Activated T-cell treated with anti-CD3 and anti-CD28 coated beads, Interleukin-2, amount 50 U/mL, for 1 hour (primary cell): ENCODE measurements around the gene GDPD5.
A peak's percentile ranks its signal among the peaks of the same experiment; 100 is the strongest.

Source experiments
- DNase-seq: peaks from one replicate; pipeline ENCODE4 v3.0.0-alpha.2; 2020

GDPD5 gene

DNA sequence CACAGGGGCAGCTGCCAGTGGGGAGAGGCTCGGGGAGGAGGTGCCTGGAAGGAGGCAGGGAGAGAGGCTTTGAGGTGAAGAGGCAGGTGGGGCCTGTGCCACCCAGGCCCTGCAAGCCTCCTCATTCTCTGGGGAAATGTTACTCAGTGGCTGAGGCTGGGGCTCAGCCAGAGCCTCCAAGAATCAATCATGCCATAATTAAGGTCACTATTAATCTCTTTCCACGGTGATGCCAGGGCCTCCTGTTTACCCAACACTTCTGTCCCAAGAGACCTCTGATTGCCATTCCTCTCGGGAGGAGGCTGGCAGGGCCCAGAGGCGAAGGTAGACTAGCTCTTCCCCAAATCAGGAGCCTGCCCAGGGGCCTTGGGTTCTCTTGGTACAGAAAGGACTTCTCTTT is 38.4 kb downstream of the GDPD5 start:
- no peak for DNase-seq

DNA sequence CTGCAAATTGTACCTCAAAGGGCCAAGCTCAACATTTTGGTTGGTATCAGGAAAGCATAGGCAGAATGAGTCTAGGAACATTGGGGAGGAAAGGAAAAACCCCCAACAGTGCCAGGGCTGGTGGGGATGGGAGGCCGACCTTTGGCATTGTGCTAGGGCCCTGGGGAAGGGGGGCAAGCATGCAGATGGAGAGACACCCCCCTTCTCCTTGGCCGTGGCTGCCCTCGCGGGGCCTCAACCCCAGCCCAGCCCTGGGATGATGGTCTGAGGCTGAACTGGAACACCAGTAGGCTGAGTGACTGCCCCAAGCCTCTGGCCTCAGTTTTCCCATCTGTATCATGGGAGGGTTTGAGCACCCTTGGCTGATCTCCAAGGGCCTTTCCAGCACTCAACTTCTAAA is 40.0 kb downstream of the GDPD5 start:
- DNase-seq, result no peak

DNA sequence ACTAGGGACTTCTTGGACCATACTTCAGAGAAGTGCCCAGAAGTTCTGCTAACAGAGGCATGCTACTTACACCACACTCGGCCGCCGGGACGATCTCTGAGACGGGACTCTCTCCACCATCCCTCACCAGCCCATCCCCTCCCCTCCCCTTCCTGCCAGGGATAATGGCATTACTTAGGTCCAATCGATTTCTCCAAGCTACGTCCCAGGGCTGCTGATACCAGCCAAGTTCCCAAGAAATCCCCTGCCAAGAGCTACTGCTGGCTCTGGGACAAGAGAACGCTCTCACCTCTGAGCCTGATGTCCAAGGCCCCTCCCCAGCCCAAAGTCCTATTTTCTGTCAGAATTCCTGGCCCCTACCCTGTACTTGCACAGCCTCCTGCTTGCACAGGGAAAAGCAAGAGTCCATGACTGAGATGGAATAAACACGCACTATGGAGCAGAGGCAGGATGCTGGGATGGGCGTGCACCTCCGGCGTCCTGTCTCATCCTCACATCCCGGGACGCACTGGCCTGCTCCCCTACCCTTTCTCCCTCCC is 42.7 kb downstream of the GDPD5 start:
- DNase-seq, result no peak

DNA sequence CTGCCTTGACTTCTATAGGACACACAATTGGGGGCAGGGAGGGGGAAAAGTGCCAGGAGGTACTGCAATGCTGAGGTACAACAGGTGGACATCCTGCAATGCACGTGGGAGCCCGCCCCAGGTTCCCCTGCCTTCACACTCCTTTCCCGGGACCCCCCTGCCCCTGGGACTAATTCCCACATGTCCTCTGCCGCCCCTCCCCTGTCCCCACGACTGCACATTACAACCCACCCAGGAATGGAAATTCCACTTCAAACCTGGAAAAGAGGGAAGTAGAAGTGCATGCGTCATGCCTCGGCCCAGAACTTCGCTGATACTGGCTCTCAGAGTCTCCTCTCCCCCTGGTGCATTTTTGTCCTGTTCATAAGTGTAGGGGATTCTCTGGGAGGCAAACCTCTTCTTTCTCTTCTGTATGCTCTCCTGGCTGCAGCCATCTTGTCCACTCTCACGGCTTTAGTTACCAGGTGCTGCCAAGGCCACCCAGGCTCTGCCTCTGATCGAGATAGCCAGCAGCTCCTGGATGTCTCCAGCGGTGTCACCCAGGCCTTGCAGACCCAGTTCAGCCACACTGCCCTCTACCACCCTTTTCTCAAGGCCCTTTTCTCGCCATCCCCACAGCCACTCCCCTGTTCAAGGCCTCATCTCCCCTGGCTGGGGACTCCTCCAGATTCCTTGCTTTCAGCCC is 43.7 kb downstream of the GDPD5 start:
- DNase-seq, result no peak

DNA sequence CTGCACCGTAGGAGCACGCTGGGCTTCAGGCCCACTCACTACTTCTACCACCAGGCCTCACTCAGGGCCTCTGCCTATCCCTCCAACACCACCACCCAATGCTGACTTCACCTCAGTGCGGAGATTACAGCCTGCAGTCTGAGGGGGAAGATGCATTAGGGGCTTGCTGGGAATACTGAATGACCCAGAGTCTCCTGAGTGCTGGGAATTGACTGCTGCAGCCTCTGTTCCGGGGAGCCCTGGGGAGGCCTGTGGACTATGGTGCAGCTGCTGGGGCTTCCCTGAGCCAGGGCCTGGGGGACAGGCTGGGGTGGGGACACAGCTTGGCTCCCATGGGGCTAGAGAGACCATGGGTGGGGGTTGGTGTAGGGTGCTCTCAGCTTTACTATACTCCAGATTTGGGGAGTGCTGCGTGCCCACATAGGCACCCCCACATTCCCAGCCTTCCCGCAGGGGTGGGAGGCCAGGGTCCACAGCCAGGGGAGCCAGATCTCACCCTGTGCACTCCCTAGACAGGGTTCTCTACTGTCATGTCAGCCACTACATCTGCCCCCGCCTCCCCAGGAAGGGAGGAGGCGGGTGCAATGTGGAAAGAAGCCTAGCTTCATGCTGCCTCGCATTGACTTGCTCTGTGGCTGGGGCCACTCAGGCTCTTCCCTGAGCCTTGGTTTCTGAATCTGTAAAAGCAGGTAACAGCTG is 44.4 kb downstream of the GDPD5 start:
- no peak for DNase-seq

DNA sequence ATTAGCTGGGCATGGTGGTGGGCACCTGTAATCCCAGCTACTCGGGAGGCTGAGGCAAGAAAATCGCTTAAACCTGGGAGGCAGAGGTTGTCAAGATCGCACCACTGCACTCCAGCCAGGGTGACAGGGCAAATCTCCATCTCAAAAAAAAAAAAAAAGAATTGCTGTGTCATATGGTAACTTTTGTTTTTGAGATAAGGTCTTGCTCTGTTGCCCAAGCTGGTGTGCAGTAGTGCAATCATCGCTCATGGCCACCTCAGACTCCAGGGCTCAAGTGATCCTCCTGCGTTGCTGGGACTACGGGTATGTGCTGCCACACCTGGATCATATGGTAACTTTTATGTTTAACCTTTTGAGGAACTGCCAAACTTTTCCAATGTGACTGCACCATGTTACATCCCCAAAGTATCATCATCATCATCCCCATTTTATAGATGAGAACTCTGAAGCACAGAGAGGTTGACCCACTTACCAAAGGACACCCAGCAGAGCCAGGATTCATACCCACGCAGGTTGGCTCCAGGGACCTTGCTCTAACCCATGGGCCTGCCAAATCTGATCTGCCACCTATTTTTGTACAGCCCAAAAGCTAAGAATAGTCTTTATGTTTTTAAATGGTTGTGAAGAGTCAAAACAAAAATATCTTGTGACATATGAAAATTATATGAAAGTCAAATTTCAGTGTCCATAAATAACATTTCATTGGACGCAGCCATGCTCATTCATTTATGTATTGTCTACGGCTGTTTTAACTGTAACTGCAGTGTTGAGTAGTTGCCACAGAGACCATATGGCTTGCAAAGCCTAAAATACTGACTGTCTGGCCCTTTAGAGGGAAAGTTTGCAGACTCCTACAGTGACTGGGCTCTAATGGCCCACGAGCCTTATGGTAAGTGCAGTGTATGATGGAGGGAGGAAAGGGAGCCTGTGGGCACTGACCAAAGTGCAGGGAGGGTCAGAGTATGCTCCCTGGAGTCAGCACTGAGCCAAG is 45.3 kb downstream of the GDPD5 start:
- no peak for DNase-seq

DNA sequence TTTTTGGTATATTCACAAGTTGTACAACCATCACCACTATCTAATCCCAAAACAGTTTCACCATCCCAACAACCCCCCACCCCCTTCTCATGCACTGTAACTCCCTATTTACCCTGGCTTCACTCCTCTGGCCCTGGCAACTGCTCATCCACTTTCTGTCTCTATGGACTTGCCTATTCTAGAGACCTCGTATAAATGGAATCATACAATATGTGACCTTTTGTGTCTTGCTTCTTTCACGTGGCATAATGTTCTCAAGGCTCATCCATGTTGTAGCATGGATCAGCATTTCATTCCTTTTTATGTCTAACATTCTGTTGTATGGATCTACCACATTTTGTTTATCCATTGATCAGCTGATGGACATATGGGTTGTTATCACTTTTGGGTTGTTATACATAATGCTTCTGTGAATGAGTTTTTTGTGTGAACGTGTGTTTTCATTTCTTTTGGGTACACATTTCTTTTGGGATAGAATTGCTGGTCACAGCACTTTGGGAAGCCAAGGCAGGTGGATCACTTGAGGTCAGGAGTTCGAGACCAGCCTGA is 46.1 kb downstream of the GDPD5 start:
- no peak for DNase-seq

DNA sequence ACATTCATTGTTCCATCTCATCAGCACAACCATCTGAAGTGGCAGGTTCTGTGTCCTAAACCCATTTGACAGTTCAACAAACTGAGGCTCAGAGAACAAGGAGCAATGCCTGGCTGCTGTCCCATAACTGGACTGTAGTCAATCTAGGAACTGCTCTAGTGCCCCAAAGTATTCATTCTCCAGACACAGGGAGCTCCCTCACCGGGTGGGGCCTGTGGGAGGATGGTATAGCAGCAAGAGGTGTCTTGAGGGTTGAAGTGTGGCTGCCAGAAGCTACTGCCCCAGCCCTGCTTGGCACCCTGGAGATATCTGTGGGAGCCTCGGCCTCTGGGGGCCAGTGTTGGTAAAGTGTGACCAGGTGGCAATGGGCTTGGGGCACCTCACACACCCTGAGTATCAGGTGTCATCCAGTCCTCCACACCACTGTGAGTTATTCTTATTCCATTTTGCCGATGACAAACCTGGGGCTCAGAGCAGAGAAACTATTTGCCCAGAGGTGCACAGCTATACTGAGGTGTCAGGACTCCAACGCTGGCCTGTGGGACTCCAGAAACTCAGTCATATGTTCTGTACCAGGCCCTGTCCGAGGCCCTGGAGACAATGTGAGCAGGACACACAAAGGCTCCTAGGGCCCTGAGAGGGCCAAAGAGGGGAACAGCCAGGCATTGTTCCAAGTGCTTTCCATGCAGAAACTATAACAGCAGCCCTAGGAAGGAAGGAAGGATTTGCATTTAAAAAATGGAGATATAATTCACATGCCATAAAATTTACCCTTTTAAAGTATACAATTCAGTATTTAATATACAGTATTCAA is 46.8 kb downstream of the GDPD5 start:
- no peak for DNase-seq

DNA sequence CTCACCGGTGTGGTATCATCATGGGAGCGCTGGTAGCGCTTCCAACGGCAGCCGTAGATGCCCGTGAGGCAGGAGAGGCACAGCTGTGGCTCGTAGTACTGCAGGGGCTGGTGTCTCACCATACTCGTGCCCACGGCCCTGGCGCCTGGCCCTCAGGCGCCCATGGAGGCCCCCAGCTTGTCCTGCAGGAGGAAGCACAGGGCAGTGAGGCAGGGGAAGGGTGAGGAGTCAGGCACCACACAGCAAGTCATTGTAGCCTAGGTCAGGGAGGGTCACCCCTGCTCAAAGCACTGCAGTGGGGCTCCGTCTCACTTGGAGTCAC is 48.2 kb downstream of the GDPD5 start:
- DNase-seq, result no peak

DNA sequence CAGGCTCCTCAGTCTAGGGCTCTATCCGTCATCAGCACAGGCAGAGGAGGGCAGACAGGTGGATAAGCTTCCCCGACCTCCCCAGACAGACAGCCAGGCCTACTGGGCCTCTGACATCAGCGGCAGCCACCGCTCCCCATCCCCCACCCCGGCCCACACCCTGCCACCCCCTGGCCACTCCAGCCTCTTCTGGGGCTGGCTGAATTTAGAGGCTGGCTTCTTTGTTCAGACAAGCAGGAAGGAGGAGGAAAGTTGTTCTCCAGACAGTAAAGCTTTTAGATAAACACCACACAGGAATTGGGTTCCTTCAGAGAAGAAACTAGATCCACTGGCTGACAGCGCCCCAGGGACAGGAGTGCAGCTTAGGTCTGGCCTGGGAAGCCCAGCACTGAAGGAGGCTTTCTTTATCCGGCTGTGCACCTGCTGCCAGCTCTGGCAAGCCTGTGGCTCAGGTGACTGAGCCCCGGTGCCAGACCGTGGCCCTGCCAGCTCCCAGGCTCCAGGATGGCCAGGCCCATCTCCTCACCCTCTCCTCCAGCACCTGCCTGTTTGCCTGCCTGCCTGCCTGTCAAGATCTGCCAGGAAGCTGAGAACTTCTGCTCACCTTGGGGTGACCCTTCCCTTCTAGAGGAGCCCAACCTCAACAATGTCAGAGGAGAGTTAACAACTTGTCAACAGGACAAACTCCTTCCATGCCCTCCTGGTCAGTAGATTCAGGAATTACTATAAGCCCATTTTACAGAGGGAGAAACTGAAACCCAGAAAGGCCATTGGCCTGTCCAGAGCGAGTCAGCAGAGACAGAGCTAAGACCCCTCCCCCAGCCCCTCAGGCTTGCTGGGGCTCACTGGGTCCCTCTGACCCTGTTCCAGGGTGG is 48.8 kb downstream of the GDPD5 start:
- DNase-seq, result no peak

DNA sequence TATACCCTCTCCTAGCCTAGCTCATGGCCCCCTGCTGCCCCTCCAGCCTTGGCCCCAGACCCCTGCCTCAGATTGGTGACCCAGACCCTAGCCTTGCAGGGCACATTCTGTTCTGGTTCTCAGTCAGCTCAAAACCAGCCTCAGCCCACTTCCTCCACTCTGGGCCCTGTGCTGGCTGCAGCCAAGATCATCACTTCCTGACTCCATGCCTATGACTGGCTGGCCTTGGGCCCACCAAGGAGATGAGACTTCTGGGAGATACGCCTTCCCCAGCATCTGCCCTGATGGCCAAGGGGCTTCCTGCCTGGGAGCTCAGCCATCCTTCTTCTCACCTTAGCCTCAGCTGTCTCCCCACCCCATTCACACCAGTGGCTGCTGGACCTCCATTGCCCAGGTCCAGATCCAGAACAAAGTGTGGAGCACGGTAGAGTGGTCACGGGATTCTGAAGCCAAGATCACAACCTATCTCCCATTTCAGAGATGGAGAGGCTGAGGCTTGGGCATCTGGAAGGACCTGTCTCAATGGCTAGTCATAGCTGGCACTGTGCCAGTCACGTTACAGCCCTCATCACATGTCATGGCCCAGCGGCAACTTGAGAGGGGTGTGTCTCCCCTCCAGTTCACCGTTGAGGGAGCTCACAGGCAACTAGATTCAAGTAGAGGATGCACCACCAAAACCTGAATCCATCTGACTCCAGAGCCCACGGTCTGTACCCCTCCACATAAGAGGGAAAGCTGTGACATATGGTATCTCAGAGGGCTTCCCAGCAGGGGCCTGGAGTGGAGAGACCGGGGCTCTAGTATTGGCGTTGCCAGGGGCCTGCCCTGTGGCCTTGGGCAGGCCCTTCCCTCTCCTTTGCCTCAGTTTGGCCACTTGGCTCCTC is 49.7 kb downstream of the GDPD5 start:
- no peak for DNase-seq

DNA sequence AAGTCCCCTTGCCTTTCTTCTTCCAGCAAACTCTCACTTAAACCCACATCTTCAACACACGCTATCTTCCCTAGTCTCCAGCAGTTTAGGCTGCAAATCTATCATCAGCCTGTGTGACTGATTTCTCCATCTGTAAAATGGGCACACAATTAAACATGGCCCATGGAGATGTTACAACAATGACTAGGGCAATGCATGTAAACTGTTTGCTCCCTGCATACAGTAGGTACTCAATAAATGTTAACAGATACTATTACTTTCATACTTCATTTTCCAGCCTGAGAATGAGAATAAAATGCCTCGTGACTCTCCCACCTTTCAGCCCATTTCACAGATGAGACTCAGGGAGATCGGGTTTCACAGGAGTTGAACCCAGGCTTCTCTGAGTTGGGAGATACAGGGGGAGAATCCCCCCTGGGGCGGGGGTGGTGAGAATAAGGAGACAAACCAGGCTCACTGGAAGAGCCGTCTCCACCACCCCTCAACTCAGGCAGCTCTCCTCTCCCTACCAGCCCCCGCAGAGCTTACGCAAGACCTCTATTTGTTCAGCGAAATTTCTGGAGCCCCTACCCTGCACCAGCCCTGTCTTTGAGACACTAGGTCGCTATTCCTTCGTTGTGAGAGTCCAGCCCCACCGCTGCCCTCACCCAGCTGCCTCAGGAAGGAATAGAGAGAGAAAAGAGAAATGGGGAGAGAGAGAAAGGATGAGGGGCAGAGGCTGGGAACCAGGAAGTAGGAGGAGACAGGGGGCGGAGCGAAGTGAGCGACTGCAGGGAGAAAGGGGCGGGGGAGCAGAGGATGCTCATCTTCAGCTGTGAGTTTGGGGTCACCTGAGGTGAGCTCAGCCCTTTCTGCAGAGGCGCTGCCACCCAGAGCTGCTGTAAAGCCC is 50.6 kb downstream of the GDPD5 start:
- peak; percentile 58 for DNase-seq

DNA sequence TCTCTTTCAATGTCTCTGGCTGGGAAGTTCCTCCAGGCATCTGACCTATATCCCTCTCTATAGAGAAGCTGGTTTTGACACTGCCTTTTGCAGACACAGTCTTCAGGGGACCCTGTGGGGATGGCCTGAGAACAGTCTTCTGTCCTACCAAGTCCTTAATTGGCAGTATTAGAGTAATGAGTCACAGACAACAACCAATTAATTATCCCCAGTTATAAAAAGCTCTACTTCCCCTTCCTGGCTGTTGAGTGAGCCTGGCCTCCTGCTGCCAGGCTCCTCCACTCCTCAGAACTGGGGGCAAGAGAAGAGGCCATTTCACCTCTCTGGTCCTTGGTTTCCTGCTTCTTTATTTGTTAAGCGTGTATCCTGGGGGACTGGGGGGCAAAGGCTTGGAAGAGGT is 51.5 kb downstream of the GDPD5 start:
- no peak for DNase-seq

DNA sequence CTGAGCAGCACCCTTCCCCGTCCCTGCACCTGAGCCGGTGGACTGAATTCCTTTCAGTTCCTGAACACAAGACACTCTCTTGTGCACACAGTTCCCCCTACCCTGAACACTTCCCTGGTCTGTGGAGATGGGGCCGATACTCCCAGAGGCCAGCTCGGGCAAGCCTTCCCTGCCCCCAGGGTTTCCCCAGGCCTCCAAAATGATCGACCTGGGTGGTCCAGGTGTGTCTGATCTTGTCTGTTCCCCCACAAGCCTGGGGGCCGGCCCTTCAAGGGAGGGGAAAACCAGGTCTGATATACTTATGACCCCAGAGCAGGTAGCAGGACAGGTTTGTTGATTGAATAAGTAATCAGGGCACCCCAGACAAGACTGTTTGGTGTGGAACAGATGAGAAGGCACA is 52.1 kb downstream of the GDPD5 start:
- no peak for DNase-seq

DNA sequence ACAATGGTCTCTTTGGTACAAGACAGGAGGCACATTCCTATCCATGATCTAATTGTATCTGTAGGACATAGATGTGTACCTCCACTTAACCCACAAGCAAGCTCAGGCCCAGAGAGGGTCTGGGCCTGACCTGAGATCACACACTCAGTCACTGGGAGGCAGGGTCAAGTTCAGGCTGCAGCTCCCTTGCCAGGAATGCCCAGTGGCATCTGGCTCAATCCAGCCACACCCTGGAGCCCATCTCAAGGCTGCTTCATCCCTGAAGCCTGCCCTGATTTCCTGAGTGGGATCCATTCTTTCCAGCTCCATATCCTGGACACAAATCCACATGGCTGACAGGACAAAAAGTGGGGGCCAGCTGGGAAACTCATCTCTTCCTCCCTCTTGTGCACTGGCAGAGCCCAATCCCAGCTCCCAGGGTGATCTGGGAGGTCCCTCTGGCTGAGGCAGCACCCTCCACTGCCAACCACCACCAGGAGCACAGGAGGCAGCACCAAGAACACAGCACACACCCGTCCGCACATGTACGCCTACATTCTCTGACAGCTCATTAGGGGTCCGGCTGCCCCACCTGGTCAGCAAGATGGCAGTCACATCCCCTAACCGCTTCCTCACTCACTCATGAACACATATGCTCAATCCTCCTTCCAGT is 53.5 kb downstream of the GDPD5 start:
- DNase-seq, result no peak

DNA sequence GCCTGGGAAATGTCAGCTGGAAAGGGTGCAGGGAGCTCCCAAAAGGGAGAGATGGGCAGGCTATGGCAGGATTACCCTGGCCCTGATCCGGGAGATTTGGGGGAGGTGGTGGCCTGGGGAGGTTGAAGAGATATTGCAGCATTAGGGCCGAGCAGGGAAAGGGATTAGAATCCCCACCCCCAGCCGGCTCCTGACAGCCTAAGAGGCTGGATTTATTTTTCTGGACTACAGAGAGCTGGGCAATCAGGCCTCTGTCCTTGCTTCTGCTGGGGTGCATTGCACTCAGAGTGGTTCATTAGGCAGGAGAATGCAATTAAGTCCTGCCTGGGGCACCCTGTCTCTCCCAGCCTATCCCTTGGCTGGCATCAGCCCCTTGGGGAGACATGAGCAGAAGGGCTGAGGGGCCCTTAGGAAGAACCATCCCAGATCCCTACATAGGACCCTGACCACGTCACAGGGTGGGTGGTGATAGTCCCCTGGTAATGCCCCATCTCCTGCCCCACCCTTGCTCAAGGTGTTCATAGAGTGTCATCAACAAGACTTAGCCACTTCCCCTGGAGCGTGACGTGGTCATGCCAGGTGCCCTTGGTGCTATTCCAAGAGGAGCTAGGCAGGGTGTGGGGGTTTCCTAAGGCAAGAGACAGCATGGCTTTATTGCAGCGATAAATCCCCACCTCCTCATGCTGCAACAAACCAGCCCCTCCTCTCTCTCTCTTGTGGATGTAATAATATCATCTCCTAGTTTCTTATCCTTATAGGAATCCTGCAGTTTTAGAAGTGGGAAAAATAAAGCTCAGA is 54.4 kb downstream of the GDPD5 start:
- no peak for DNase-seq

DNA sequence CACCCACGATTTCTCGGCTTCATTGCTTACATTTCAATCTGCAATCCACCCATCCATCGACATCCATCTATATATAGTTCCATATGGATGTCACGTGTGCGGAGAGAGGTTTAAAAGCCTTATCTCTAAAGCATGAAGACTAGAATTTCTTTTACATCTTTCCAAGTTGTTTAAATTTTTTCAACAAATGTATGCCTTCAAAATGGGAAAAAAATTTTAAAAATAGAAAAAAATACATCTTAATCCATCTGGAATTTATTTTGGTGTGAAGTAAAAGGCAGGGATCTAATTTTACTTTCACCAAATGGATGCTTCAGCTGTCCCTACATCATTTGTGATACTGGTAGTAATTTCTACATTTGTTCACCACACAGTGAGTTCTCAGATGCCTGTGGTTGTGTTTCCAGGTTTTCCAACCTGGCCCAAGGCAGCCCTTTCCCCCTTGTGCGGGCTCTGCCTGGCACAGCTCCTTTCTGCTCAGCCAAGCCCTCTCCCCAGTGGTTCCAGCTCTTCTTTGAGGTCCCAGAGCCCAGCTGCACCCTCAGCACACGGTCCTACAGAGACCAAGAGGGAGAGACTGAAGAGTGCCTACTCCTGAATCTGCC is 55.2 kb downstream of the GDPD5 start:
- no peak for DNase-seq
